Loucy (cell line): ENCODE results near the gene RNFT2.

Experiments used
- CTCF ChIP-seq: fragments of 200-600 bp; sonication (generic); conservative IDR thresholded peaks from 2 replicates; pipeline ENCODE4 v1.5.1; 2014; ENCODE audit warnings: mild to moderate bottlenecking, antibody characterized with exemption, low read length
- EZH2phosphoT487 ChIP-seq: fragments of 200-600 bp; IDR thresholded peaks from 2 replicates; pipeline ENCODE4 v1.6.1; 2018; ENCODE audit warnings: antibody characterized with exemption, mild to moderate bottlenecking, moderate library complexity, borderline replicate concordance

- TF ChIP-seq CTCF (no peak), EZH2phosphoT487 (no peak)
Measured at GRCh38 chr12:116718655-116719454, 19.3 kb upstream of the RNFT2 start.
